KBM-7 (cell line): ENCODE results near the gene SLC25A19.
A peak's percentile ranks its signal among the peaks of the same experiment; 100 is the strongest.

Source experiments
- DNase-seq: peaks from one replicate; pipeline ENCODE4 v3.0.0-alpha.2; 2015
- in situ Hi-C: fragments of 300-500 bp; cut with MboI; formaldehyde crosslinking; loops from 2 replicates; pipeline ENCODE4 v1.14.3; 2020; ENCODE audit warnings: low sequenced_read_pairs, low pct_unique_long_range_greater_than_20kb, mixed read lengths

SLC25A19 gene

GRCh38 chr17:75289115-75289831 is at the start of gene SLC25A19:
Gene SLC25A19, minus strand, starts transcription at chr17:75289433. Its CDS starts 2,669 bp downstream, at chr17:75286764.
- peak; percentile 99 for DNase-seq
- in situ Hi-C loops, result no loop called here

GRCh38 chr17:75338335-75338734 is 49.1 kb upstream of the SLC25A19 start:
- in situ Hi-C loops, result no loop called here
- peak; percentile 87 for DNase-seq

- in situ Hi-C loops, result no loop called here
- no peak for DNase-seq
Observed at GRCh38 chr17:75335315-75335714, 46.1 kb upstream of the SLC25A19 start.

GRCh38 chr17:75334723-75335122 is 45.5 kb upstream of the SLC25A19 start:
- no peak for DNase-seq
- in situ Hi-C loops, result no loop called here

GRCh38 chr17:75331671-75332070 is 42.4 kb upstream of the SLC25A19 start:
- in situ Hi-C loops, result no loop called here
- no peak for DNase-seq

- DNase-seq, result no peak
- in situ Hi-C loops, result no loop called here
Observed at GRCh38 chr17:75327757-75328156, 38.5 kb upstream of the SLC25A19 start.

GRCh38 chr17:75326226-75326848 is 37.1 kb upstream of the SLC25A19 start:
- in situ Hi-C loops, result no loop called here
- DNase-seq, result peak; percentile 36

GRCh38 chr17:75325827-75326225 is 36.6 kb upstream of the SLC25A19 start:
- DNase-seq, result peak; percentile 74
- in situ Hi-C loops, result no loop called here

GRCh38 chr17:75325348-75325747 is 36.1 kb upstream of the SLC25A19 start:
- in situ Hi-C loops, result no loop called here
- no peak for DNase-seq

GRCh38 chr17:75321506-75321905 is 32.3 kb upstream of the SLC25A19 start:
- in situ Hi-C loops, result no loop called here
- no peak for DNase-seq

- no peak for DNase-seq
- in situ Hi-C loops, result no loop called here
Observed at GRCh38 chr17:75319904-75320691, 30.9 kb upstream of the SLC25A19 start.

GRCh38 chr17:75318615-75319222 is 29.5 kb upstream of the SLC25A19 start:
- no peak for DNase-seq
- in situ Hi-C loops, result no loop called here

GRCh38 chr17:75318211-75318610 is 29.0 kb upstream of the SLC25A19 start:
- in situ Hi-C loops, result no loop called here
- DNase-seq, result no peak

- in situ Hi-C loops, result no loop called here
- no peak for DNase-seq
Observed at GRCh38 chr17:75317671-75318070, 28.4 kb upstream of the SLC25A19 start.

GRCh38 chr17:75316253-75316652 is 27.0 kb upstream of the SLC25A19 start:
- in situ Hi-C loops, result no loop called here
- DNase-seq, result no peak

- in situ Hi-C loops, result no loop called here
- no peak for DNase-seq
Observed at GRCh38 chr17:75315541-75316243, 26.5 kb upstream of the SLC25A19 start.

GRCh38 chr17:75313941-75314551 is 24.8 kb upstream of the SLC25A19 start:
- no peak for DNase-seq
- in situ Hi-C loops, result no loop called here

- in situ Hi-C loops, result no loop called here
- DNase-seq, result no peak
Observed at GRCh38 chr17:75308732-75309629, 19.7 kb upstream of the SLC25A19 start.
